DOHH2 (cell line): Measurements from ENCODE around the gene ATRN.

Experiments used
- EZH2phosphoT487 ChIP-seq: fragments of 200-600 bp; sonication (generic); IDR thresholded peaks from 2 replicates; pipeline ENCODE4 v1.6.1; 2017; ENCODE audit warnings: borderline replicate concordance, mild to moderate bottlenecking, antibody characterized with exemption, low read length, moderate library complexity, mixed read lengths
- TF ChIP-seq, protein P1 (sequence below): fragments of 200-600 bp; sonication (generic); IDR thresholded peaks from one replicate; pipeline ENCODE4 v1.5.1; 2014; ENCODE audit warnings: antibody characterized with exemption, mild to moderate bottlenecking, low read depth, low read length; ENCODE audit not compliant: poor library complexity, severe bottlenecking

DNA sequence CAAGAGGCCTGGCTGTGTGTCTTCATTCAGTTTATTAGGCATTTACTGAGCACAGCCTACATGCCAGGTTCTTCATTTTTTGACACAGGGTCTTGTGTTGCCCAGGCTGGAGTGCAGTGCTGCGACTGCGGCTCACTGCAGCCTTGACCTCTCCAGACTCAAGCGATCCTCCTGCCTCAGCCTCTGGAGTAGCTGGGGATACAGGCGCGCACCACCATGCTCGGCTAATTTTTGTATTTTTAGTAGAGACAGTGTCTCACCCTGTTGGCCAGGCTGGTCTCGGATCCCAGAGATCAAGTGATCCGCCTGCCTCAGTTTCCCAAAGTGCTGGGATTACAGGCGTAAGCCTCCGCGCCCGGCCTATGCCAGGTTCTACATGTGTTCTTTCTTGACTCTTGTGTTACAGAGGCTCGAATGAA is 601 bp upstream of the ATRN start:
- TF ChIP-seq, protein P1, sequence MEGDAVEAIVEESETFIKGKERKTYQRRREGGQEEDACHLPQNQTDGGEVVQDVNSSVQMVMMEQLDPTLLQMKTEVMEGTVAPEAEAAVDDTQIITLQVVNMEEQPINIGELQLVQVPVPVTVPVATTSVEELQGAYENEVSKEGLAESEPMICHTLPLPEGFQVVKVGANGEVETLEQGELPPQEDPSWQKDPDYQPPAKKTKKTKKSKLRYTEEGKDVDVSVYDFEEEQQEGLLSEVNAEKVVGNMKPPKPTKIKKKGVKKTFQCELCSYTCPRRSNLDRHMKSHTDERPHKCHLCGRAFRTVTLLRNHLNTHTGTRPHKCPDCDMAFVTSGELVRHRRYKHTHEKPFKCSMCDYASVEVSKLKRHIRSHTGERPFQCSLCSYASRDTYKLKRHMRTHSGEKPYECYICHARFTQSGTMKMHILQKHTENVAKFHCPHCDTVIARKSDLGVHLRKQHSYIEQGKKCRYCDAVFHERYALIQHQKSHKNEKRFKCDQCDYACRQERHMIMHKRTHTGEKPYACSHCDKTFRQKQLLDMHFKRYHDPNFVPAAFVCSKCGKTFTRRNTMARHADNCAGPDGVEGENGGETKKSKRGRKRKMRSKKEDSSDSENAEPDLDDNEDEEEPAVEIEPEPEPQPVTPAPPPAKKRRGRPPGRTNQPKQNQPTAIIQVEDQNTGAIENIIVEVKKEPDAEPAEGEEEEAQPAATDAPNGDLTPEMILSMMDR: no peak
- TF ChIP-seq EZH2phosphoT487: no peak
